MM.1S (cell line): ENCODE results near the gene HECW1.

Experiments used
- DNase-seq: peaks from one replicate; pipeline ENCODE4 v3.0.0-alpha.2; 2015
- H2AFZ ChIP-seq: fragments of 300-600 bp; sonication (generic); 2 replicates; pipeline ENCODE4 v1.6.0; 2016; ENCODE audit warnings: antibody characterized with exemption, low read length
- H3F3A ChIP-seq: fragments of 300-600 bp; sonication (generic); 2 replicates; pipeline ENCODE4 v1.6.1; 2016; ENCODE audit warnings: mild to moderate bottlenecking, antibody characterized with exemption, low read length, moderate library complexity, mixed read lengths; ENCODE audit not compliant: insufficient read depth
- H3K27ac ChIP-seq: fragments of 300-600 bp; sonication (generic); 2 replicates; pipeline ENCODE4 v1.5.1; 2016; ENCODE audit warnings: mild to moderate bottlenecking, low read length
- H3K27me3 ChIP-seq: fragments of 300-600 bp; sonication (generic); replicated peaks from 2 replicates; pipeline ENCODE4 v1.6.0; 2016; ENCODE audit warnings: low read length; ENCODE audit not compliant: insufficient read depth
- H3K36me3 ChIP-seq: fragments of 300-600 bp; sonication (generic); replicated peaks from 2 replicates; pipeline ENCODE4 v1.6.1; 2016; ENCODE audit warnings: mild to moderate bottlenecking, low read length, mixed read lengths; ENCODE audit not compliant: insufficient read depth
- H3K4me1 ChIP-seq: fragments of 300-600 bp; sonication (generic); 2 replicates; pipeline ENCODE4 v1.6.1; 2016; ENCODE audit warnings: low read length, mixed read lengths
- H3K4me2 ChIP-seq: fragments of 300-600 bp; sonication (generic); 2 replicates; pipeline ENCODE4 v1.6.0; 2016; ENCODE audit warnings: low read depth, low read length
- H3K4me3 ChIP-seq: fragments of 300-600 bp; sonication (generic); 2 replicates; pipeline ENCODE4 v1.5.1; 2016; ENCODE audit warnings: low read length, mixed read lengths
- H3K79me2 ChIP-seq: fragments of 300-600 bp; sonication (generic); 2 replicates; pipeline ENCODE4 v1.6.1; 2016; ENCODE audit warnings: mixed run types, low read length, mixed read lengths
- H3K9ac ChIP-seq: fragments of 300-600 bp; sonication (generic); 2 replicates; pipeline ENCODE4 v1.6.1; 2016; ENCODE audit warnings: low read length, mixed read lengths
- H3K9me2 ChIP-seq: fragments of 300-600 bp; sonication (generic); replicated peaks from 2 replicates; pipeline ENCODE4 v1.6.1; 2016; ENCODE audit warnings: mild to moderate bottlenecking, low read length, mixed read lengths; ENCODE audit not compliant: insufficient read depth
- H3K9me3 ChIP-seq: fragments of 300-600 bp; sonication (generic); replicated peaks from 2 replicates; pipeline ENCODE4 v1.6.1; 2016; ENCODE audit warnings: mild to moderate bottlenecking, low read length, mixed read lengths; ENCODE audit not compliant: insufficient read depth
- H4K20me1 ChIP-seq: fragments of 300-600 bp; sonication (generic); 2 replicates; pipeline ENCODE4 v1.6.1; 2016; ENCODE audit warnings: mild to moderate bottlenecking, low read length, moderate library complexity, mixed read lengths; ENCODE audit not compliant: insufficient read depth
- EZH2 ChIP-seq: fragments of 300-600 bp; sonication (generic); optimal IDR thresholded peaks from 2 replicates; pipeline ENCODE3; 2017; ENCODE audit warnings: low read depth, mild to moderate bottlenecking, antibody characterized with exemption, low read length, mixed read lengths
- EZH2phosphoT487 ChIP-seq: fragments of 300-600 bp; sonication (generic); IDR thresholded peaks from 2 replicates; pipeline ENCODE4 v1.6.1; 2018; ENCODE audit warnings: antibody characterized with exemption, low read length
- TF ChIP-seq, protein P1 (sequence below): fragments of 300-600 bp; sonication (generic); IDR thresholded peaks from 2 replicates; pipeline ENCODE4 v1.5.1; 2016; ENCODE audit warnings: antibody characterized with exemption, low read length, mixed read lengths

The HECW1 gene

DNA sequence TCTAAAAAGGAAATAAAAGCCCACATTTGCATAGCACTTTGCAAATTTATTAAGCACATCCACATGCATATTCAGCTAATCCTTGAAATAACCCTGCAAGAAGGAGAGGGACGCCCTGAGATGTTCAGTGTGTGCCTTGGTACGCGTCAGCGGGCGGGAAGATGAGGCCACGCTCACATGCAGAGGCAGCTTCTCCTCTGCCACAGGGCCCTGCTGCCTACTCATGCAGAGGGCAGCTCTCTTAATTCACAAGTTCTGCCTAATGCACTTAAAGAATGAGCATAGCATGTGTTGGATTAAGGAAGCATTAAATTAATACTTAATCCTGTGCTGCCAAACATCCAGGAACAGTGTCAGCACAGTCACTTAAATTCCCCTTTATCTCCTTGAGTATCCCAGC is 132.3 kb downstream of the HECW1 start:
- Histone ChIP-seq H3K79me2 (no peaks in the 10 kb centered on the region), H3F3A (no peaks in the 10 kb centered on the region), H3K36me3 (no peaks in the 10 kb centered on the region), H4K20me1 (no peaks in the 10 kb centered on the region), H3K27ac (no peak overlapping the region), H3K4me1 (no peaks in the 10 kb centered on the region), H3K9ac (no peak overlapping the region), H3K4me3 (no peak overlapping the region), H3K9me2 (no peaks in the 10 kb centered on the region), H3K4me2 (no peak overlapping the region), H3K9me3 (no peaks in the 10 kb centered on the region), H2AFZ (no peak overlapping the region), H3K27me3 (no peaks in the 10 kb centered on the region)
- TF ChIP-seq EZH2 (no peak), EZH2phosphoT487 (no peak)
- TF ChIP-seq, protein P1, sequence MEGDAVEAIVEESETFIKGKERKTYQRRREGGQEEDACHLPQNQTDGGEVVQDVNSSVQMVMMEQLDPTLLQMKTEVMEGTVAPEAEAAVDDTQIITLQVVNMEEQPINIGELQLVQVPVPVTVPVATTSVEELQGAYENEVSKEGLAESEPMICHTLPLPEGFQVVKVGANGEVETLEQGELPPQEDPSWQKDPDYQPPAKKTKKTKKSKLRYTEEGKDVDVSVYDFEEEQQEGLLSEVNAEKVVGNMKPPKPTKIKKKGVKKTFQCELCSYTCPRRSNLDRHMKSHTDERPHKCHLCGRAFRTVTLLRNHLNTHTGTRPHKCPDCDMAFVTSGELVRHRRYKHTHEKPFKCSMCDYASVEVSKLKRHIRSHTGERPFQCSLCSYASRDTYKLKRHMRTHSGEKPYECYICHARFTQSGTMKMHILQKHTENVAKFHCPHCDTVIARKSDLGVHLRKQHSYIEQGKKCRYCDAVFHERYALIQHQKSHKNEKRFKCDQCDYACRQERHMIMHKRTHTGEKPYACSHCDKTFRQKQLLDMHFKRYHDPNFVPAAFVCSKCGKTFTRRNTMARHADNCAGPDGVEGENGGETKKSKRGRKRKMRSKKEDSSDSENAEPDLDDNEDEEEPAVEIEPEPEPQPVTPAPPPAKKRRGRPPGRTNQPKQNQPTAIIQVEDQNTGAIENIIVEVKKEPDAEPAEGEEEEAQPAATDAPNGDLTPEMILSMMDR = no peak
- no peak for DNase-seq

DNA sequence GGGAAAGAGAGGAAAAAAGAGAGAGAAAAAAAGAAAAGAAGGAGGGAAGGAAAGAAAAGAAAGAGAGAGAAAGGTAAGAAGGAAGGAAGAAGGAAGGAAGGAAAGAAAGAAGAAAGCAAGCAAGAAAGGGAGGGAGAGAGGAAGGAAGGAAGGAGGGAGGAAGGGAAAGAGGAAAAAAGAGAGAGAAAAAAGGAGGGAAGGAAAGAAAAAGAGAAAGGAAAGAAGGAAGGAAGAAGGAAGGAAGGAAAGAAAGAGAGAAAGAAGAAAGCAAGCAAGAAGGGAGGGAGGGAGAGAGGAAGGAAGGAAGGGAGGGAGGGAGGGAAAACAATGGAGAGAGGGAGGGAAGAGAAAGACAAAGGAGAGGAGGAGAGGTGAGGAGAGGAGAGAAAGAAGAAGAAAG is 135.3 kb downstream of the HECW1 start:
- no peaks in the 10 kb centered on the region for H3K36me3 ChIP-seq
- H2AFZ ChIP-seq = no peak overlapping the region
- TF ChIP-seq, protein P1 = no peak
- TF ChIP-seq EZH2phosphoT487 (no peak), EZH2 (no peak)
- no peaks in the 10 kb centered on the region for H4K20me1 ChIP-seq
- no peaks in the 10 kb centered on the region for H3K9me2 ChIP-seq
- H3K27me3 ChIP-seq = no peaks in the 10 kb centered on the region
- H3K4me3 ChIP-seq = no peak overlapping the region
- H3K79me2 ChIP-seq = no peaks in the 10 kb centered on the region
- H3K9me3 ChIP-seq = no peaks in the 10 kb centered on the region
- H3K4me2 ChIP-seq = no peak overlapping the region
- no peak overlapping the region for H3K9ac ChIP-seq
- H3K27ac ChIP-seq = no peak overlapping the region
- no peak for DNase-seq
- no peaks in the 10 kb centered on the region for H3F3A ChIP-seq
- no peaks in the 10 kb centered on the region for H3K4me1 ChIP-seq

DNA sequence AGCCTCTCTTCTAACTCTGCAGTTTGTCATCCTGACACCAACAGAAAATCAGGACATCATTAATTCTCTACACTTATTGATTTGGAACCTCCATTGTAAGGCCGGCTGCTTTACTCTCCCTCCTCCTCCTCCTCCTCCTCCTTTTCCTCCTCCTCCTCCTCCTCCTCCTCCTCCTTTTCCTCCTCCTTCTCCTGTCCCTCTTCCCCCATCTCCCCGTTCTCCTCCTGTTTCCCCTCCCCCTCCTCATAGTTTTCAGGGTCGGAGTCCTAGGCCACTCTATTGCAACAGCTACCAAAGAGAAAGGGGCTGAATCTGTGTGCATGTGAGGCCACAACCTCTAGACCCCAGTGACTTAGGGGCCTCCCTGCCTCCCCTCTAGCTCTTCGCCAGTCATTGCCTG is 136.1 kb downstream of the HECW1 start:
- Histone ChIP-seq H3K27ac (no peak overlapping the region), H3K79me2 (no peaks in the 10 kb centered on the region), H3K9me2 (no peaks in the 10 kb centered on the region), H2AFZ (no peak overlapping the region), H3K4me2 (no peak overlapping the region), H3K9ac (no peak overlapping the region), H3K4me1 (no peaks in the 10 kb centered on the region), H3K4me3 (no peak overlapping the region), H3K27me3 (no peaks in the 10 kb centered on the region), H3K9me3 (no peaks in the 10 kb centered on the region), H3K36me3 (no peaks in the 10 kb centered on the region), H3F3A (no peaks in the 10 kb centered on the region), H4K20me1 (no peaks in the 10 kb centered on the region)
- TF ChIP-seq, protein P1 = no peak
- DNase-seq = no peak
